ENCODE data around the gene PIGT. TPM values are rescaled to one million over a fixed set of nuclear protein-coding genes. Genes with fewer than 3 reads are reported as not detected.

PIGT gene
- total and polyA plus RNA-seq, 2 donors: 28.1 to 52.6 TPM

DNA sequence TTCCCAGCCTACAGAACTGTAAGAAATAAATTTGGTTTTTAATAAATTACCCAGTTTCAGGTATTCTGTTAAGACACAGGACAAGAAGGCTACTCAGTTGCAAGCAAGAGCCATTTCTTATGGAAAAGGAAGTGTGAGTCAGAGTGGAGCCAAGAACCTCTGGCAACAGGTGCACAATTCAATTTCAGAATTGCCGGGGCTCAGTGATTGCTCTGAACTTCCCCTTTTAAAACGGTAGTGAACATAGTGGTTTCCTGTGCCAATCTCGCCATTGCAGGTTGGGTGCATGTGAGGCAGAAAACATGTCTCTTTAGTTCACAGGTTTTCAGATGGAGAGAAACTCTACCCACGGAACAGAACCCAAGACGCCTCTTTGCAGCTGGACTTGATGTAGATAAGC lies 16.4 kb downstream of the PIGT start:
- Histone ChIP-seq H3K36me3 (ENCODE audit: control insufficient read depth in 2 of 2, insufficient read depth in 2 of 2, low read length in 1 of 2) (peaks cover 0 to 4% of the 10 kb centered on the region in 2 donors), H3K4me1 (ENCODE audit: control insufficient read depth in 2 of 2, insufficient read depth in 2 of 2, low read length in 2 of 2) (peaks cover 5 to 12% of the 10 kb centered on the region in 2 donors), H3K9me3 (ENCODE audit: control insufficient read depth in 2 of 2, insufficient read depth in 1 of 2, low read length in 1 of 2) (no peaks in the 10 kb centered on the region), H3K27me3 (ENCODE audit: control insufficient read depth in 2 of 2, insufficient read depth in 1 of 2, low read length in 1 of 2) (no peaks in the 10 kb centered on the region), H3K4me3 (ENCODE audit: low read length in 2 of 2) (no peak overlapping the region), H3K27ac (ENCODE audit: low read depth in 1 of 2, low read length in 1 of 2) (no peak overlapping the region)
- DNase-seq (ENCODE audit: low read depth in 6 of 9, low spot score in 9 of 9): peak in 2 of 9 donors; percentile 29 to 62
- 10% methylated on average over 5 of the region's 5 CpGs for WGBS

DNA sequence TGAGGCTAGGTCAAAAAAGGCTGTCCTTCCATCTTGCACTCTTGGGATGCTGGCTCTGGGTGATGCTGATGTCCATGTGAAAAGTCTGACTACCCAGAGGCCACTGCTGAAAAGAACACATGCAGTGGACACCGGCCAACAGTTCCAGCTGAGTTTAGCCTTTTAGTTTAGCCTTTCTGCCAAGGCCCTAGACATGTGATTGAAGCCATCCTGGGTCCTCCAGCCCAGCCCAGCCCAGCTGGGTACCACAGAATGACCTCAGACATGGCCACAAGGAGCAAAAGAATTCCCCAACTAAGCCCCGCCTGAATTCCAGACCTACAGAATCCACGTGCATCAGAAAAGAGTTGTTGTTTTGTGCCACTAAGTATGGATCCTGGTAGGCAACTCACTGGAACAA lies 17.4 kb downstream of the PIGT start:
- Histone ChIP-seq H3K9me3 (ENCODE audit: control insufficient read depth in 2 of 2, insufficient read depth in 1 of 2, low read length in 1 of 2) (no peaks in the 10 kb centered on the region), H3K27ac (ENCODE audit: low read depth in 1 of 2, low read length in 1 of 2) (no peak overlapping the region), H3K27me3 (ENCODE audit: control insufficient read depth in 2 of 2, insufficient read depth in 1 of 2, low read length in 1 of 2) (no peaks in the 10 kb centered on the region), H3K4me3 (ENCODE audit: low read length in 2 of 2) (no peak overlapping the region), H3K4me1 (ENCODE audit: control insufficient read depth in 2 of 2, insufficient read depth in 2 of 2, low read length in 2 of 2) (peaks cover 5 to 12% of the 10 kb centered on the region in 2 donors), H3K36me3 (ENCODE audit: control insufficient read depth in 2 of 2, insufficient read depth in 2 of 2, low read length in 1 of 2) (no peaks in the 10 kb centered on the region)
- WGBS: 97% methylated on average over 3 of the region's 3 CpGs
- no peak for DNase-seq (ENCODE audit: low read depth in 6 of 9, low spot score in 9 of 9)

DNA sequence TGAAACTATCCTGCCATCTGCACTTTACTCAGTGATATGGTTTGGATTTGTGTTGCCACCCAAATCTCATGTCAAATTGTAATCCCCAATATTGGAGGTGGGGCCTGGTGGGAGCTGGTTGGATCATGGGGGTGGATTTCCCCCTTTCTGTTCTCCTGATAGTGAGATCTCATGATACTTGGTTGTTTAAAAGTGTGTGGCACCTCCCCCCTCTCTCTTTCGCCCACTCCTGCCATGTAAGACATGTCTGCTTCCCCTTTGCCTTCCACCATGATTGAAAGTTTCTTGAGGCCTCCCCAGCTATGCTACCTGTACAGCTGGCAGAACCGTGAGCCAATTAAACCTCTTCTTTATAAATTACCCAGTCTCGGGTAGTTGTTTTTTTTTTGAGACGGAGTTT lies 18.0 kb downstream of the PIGT start:
- no peak for DNase-seq (ENCODE audit: low read depth in 6 of 9, low spot score in 9 of 9)
- H3K4me3 ChIP-seq (ENCODE audit: low read length in 2 of 2): no peak overlapping the region
- no peak overlapping the region for H3K27ac ChIP-seq (ENCODE audit: low read depth in 1 of 2, low read length in 1 of 2)
- WGBS: 99% methylated on average over 4 of the region's 4 CpGs
- H3K9me3 ChIP-seq (ENCODE audit: control insufficient read depth in 2 of 2, insufficient read depth in 1 of 2, low read length in 1 of 2): no peaks in the 10 kb centered on the region
- H3K36me3 ChIP-seq (ENCODE audit: control insufficient read depth in 2 of 2, insufficient read depth in 2 of 2, low read length in 1 of 2): no peaks in the 10 kb centered on the region
- H3K4me1 ChIP-seq (ENCODE audit: control insufficient read depth in 2 of 2, insufficient read depth in 2 of 2, low read length in 2 of 2): peaks cover 5 to 12% of the 10 kb centered on the region in 2 donors
- H3K27me3 ChIP-seq (ENCODE audit: control insufficient read depth in 2 of 2, insufficient read depth in 1 of 2, low read length in 1 of 2): no peaks in the 10 kb centered on the region

DNA sequence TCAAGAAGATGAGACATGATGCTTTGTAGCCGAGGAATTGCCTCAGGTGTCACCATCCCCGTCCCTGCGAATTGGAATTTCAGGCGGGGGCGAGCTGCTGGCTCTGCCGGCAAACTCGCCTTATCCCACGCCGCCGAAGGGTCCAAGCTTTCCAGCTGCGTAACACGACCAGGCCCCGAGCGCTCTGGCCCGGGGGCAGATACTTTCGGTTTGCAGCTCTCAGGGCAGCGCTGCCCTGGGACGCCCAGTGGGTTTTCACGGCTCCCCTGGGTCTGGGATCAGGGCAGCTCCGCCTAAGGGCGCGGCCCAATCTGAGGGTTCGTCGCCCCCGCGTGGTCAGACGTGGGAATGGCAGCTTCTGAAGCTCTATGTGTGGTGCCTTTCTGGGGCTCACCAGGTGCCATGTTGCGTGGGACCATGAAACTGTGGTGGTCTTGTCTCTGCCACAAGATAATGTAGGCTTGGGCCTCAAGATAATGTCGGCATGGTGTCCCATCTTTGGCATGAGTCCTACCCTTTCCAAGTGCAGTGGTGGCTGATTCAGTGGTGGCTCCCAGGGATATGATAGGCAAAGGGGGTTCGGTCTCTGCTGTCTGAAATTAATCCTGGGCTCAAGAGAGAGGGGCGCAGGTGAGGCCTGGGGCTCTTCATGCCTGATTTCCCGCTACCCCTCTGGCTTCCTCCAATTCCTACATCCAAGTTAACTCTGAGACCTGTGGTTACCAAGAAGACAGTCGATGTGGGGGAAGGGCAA lies 21.0 kb downstream of the PIGT start:
- DNase-seq (ENCODE audit: low read depth in 6 of 9, low spot score in 9 of 9): peak; percentile 52 to 90 (median 77)

DNA sequence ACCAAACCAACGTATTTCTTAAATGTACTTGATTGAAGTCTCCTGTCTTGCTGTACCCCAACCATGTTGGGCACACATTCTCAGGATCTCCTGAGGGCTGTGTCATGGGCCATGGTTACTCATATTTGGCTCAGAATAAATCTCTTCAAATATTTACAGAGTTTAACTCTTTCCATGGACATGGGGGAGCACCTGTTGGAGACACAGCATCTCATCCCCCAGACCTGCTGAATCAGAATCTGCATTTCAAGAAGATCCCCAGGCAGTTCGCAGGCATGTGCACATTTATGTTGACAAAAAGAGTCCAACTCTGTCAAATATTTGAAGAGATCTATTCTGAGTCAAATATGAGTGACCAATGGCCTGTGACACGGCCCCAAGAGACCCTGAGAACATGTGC lies 24.5 kb downstream of the PIGT start:
- Histone ChIP-seq H3K27ac (ENCODE audit: low read depth in 1 of 2, low read length in 1 of 2) (no peak overlapping the region), H3K27me3 (ENCODE audit: control insufficient read depth in 2 of 2, insufficient read depth in 1 of 2, low read length in 1 of 2) (peaks cover 2 to 3% of the 10 kb centered on the region in 2 donors), H3K4me3 (ENCODE audit: low read length in 2 of 2) (no peak overlapping the region), H3K36me3 (ENCODE audit: control insufficient read depth in 2 of 2, insufficient read depth in 2 of 2, low read length in 1 of 2) (no peaks in the 10 kb centered on the region), H3K4me1 (ENCODE audit: control insufficient read depth in 2 of 2, insufficient read depth in 2 of 2, low read length in 2 of 2) (peaks cover 3 to 8% of the 10 kb centered on the region in 2 donors), H3K9me3 (ENCODE audit: control insufficient read depth in 2 of 2, insufficient read depth in 1 of 2, low read length in 1 of 2) (no peaks in the 10 kb centered on the region)
- 93% methylated on average over 3 of the region's 3 CpGs for WGBS
- no peak for DNase-seq (ENCODE audit: low read depth in 6 of 9, low spot score in 9 of 9)

More for the DNA sequence above, 21.0 kb downstream of the PIGT start:
- Histone ChIP-seq H3K36me3 (ENCODE audit: control insufficient read depth in 2 of 2, insufficient read depth in 2 of 2, low read length in 1 of 2) (no peaks in the 10 kb centered on the region), H3K27ac (ENCODE audit: low read depth in 1 of 2, low read length in 1 of 2) (peak overlapping the region in 1 of 2 donors; percentile 18), H3K27me3 (ENCODE audit: control insufficient read depth in 2 of 2, insufficient read depth in 1 of 2, low read length in 1 of 2) (no peaks in the 10 kb centered on the region), H3K4me1 (ENCODE audit: control insufficient read depth in 2 of 2, insufficient read depth in 2 of 2, low read length in 2 of 2) (peaks cover 5 to 12% of the 10 kb centered on the region in 2 donors), H3K9me3 (ENCODE audit: control insufficient read depth in 2 of 2, insufficient read depth in 1 of 2, low read length in 1 of 2) (no peaks in the 10 kb centered on the region), H3K4me3 (ENCODE audit: low read length in 2 of 2) (peak overlapping the region; percentile 53 to 59)
- WGBS: 17% methylated on average over 33 of the region's 33 CpGs

DNA sequence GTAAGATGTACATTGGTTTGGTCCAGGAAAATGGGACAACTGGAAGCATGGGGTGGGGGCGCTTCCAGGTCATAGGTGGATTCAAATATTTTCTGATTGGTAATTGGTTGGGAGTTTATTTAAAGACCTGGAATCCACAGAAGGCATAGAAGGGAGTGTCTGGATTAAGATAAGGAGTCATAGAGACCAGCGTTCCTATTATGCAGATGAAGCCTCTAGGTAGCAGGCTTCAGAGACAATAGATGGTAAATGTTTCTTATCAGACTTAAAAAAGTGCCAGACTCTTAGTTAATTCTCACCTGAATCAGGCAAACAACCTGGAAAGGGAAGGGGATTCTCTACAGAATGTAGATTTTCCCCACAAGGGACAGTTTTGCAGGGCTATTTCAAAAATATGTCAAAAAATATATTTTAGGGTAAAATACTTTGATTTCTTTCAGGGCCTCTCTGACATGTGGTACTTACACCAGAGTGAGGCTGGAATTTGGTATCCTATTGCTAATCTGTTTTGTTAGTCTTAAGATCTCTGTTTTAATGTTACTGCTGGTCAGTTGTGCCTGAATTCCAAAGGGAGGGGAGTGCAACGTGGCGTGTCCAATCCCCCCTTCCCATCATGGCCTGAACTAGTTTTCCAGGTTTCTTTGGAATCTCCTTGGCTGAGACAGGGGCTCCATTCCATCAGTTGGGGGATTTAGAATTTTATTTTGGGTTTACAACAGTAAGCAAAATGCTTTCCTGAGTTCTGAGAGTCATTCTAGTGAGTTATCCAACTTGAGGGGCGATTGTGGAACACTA lies 25.1 kb downstream of the PIGT start:
- Histone ChIP-seq H3K9me3 (ENCODE audit: control insufficient read depth in 2 of 2, insufficient read depth in 1 of 2, low read length in 1 of 2) (no peaks in the 10 kb centered on the region), H3K36me3 (ENCODE audit: control insufficient read depth in 2 of 2, insufficient read depth in 2 of 2, low read length in 1 of 2) (no peaks in the 10 kb centered on the region), H3K27me3 (ENCODE audit: control insufficient read depth in 2 of 2, insufficient read depth in 1 of 2, low read length in 1 of 2) (peaks cover 2 to 3% of the 10 kb centered on the region in 2 donors), H3K4me1 (ENCODE audit: control insufficient read depth in 2 of 2, insufficient read depth in 2 of 2, low read length in 2 of 2) (peaks cover 3 to 8% of the 10 kb centered on the region in 2 donors), H3K4me3 (ENCODE audit: low read length in 2 of 2) (no peak overlapping the region), H3K27ac (ENCODE audit: low read depth in 1 of 2, low read length in 1 of 2) (no peak overlapping the region)
- DNase-seq (ENCODE audit: low read depth in 6 of 9, low spot score in 9 of 9): no peak
- WGBS: 92% methylated on average over 5 of the region's 5 CpGs

DNA sequence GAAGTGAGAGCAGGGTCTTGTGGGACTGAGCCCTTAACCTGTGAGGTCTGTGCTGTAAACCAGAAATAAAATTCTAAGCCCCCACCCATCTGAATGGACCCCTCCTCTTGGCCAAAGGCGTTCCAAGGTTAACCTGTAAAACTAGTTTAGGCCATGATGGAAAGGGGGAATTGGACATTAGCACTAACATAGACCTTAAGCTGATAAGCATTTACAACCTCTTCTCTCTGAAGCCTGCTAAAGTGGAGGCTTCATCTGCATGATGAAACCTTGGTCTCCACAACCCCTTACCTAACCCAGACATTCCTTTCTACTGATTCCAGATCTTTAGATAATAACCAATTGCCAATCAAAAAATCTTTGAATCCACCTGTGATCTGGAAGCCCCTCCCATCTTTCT lies 25.8 kb downstream of the PIGT start:
- H3K36me3 ChIP-seq (ENCODE audit: control insufficient read depth in 2 of 2, insufficient read depth in 2 of 2, low read length in 1 of 2): no peaks in the 10 kb centered on the region
- WGBS: 88% methylated on average over 1 of the region's 1 CpG
- no peaks in the 10 kb centered on the region for H3K9me3 ChIP-seq (ENCODE audit: control insufficient read depth in 2 of 2, insufficient read depth in 1 of 2, low read length in 1 of 2)
- peaks cover 3 to 4% of the 10 kb centered on the region in 2 donors for H3K27me3 ChIP-seq (ENCODE audit: control insufficient read depth in 2 of 2, insufficient read depth in 1 of 2, low read length in 1 of 2)
- H3K4me1 ChIP-seq (ENCODE audit: control insufficient read depth in 2 of 2, insufficient read depth in 2 of 2, low read length in 2 of 2): peaks cover 3 to 5% of the 10 kb centered on the region in 2 donors
- no peak for DNase-seq (ENCODE audit: low read depth in 6 of 9, low spot score in 9 of 9)
- H3K27ac ChIP-seq (ENCODE audit: low read depth in 1 of 2, low read length in 1 of 2): no peak overlapping the region
- H3K4me3 ChIP-seq (ENCODE audit: low read length in 2 of 2): no peak overlapping the region

DNA sequence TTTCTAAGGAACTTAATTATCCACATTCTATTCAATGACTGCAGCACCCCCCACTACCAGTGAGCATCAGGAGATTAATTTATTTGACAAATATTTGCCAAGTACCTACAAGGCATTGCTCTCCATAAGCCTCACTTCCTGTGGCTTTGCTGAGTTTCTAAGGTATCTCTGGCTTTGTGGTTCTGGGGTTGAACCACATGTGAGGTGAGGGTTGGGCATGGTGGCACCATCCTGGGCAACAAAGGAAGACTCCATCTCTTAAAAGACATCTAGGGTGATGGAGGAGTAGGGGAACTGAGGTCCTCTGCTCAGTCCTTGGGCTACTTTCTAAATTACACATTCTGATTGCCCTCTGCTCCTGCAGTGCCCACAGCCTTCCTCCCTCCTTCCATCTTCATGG lies 28.1 kb downstream of the PIGT start:
- Histone ChIP-seq H3K27me3 (ENCODE audit: control insufficient read depth in 2 of 2, insufficient read depth in 1 of 2, low read length in 1 of 2) (peaks cover 3 to 4% of the 10 kb centered on the region in 2 donors), H3K9me3 (ENCODE audit: control insufficient read depth in 2 of 2, insufficient read depth in 1 of 2, low read length in 1 of 2) (no peaks in the 10 kb centered on the region), H3K36me3 (ENCODE audit: control insufficient read depth in 2 of 2, insufficient read depth in 2 of 2, low read length in 1 of 2) (no peaks in the 10 kb centered on the region), H3K4me3 (ENCODE audit: low read length in 2 of 2) (no peak overlapping the region), H3K4me1 (ENCODE audit: control insufficient read depth in 2 of 2, insufficient read depth in 2 of 2, low read length in 2 of 2) (peaks cover 3 to 4% of the 10 kb centered on the region in 2 donors), H3K27ac (ENCODE audit: low read depth in 1 of 2, low read length in 1 of 2) (no peak overlapping the region)
- peak in 1 of 9 donors; percentile 38 for DNase-seq (ENCODE audit: low read depth in 6 of 9, low spot score in 9 of 9)
